NCI-H2081 (cell line): ENCODE results near the gene AVL9.

Source experiments
- DNase-seq, 2 experiments: peaks; one replicate each; lab custom pipeline; 2025; lab: John Stamatoyannopoulos, UW

Gene AVL9

GRCh38 chr7:32535162-32535702, 39.9 kb downstream of the AVL9 start:
- no peak for DNase-seq

DNA sequence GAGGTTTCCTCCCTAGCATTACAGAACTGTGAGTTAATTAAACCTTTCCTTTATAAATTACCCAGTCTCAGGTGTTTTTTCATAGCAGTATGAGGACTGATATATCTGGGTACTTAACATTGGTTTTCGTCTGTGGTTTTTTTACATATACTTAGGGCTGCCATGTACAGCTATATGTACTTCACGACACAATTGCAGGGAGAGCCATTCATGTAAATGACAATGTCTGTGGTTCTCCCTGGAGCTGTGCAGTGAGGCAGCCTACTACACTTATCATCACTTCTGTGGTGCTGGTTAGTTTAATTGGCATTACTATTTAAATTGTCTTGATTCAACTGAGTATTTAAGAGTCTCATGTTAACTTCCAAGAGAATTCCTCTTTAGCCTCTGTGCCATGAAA, 40.7 kb downstream of the AVL9 start:
- no peak for DNase-seq

DNA sequence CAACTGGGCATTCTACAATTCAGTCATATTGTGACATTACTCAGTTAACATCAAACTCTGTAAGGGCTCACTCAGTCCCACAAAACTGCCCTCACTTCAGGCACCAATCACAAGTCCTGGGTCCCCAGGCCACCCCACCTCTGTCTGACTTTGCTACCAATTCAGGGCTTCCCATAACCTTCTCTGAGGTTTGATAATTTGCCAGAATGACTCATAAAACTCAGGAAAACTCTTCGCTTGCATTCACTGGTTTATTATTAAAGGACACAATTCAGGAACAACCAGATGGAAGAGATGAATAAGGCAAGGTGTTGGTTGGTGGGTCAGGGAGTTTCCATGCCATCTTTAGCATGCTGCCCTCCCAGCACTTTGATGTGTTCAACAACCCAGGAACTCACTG, 41.3 kb downstream of the AVL9 start:
- no peak for DNase-seq

DNA sequence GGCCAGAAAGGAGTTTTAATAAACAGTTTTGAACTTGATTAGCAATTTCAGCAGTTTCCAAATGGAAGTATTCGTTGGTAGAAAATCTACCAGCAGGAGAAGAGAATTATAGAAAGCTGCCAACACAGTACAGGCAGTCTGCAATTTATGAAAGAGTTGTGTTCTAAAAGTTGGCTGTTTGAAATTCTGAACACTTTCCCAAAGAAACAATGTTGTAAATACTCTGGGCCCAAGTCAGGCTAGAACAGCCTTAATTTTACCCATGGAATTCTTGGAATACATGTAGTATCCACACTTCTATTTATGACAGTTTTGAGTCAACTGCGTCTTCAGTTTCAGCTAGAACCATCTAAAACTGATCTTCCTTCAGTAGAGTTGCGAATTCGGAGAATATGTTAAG, 42.5 kb downstream of the AVL9 start:
- DNase-seq, result no peak

DNA sequence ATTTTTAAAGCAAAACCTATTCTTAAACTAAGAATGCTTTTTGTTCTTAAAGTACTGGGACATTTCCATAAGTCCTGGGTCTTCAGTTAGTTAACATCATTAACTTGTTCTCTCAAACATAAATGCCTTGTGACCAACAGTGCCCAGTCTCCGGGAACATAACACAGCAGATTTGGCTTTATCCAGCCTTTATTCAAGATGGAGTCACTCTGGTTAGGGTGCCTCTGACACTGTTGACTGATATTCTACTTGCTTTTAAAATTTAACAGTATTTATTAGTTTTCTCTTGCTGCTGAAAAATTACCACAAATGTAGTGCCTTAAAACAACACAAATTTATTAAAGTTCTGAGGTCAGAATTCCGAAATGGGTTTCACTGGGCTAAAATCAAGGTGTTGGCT, 44.1 kb downstream of the AVL9 start:
- DNase-seq, result no peak

- DNase-seq, result no peak
Observed at GRCh38 chr7:32539919-32540531, 44.7 kb downstream of the AVL9 start.

- DNase-seq, result no peak
Observed at GRCh38 chr7:32542595-32542994, 47.3 kb downstream of the AVL9 start.

GRCh38 chr7:32559480-32559879, 64.2 kb downstream of the AVL9 start:
- no peak for DNase-seq

- no peak for DNase-seq
Observed at GRCh38 chr7:32560075-32560474, 64.8 kb downstream of the AVL9 start.

GRCh38 chr7:32561613-32562012, 66.3 kb downstream of the AVL9 start:
- DNase-seq, result no peak

GRCh38 chr7:32564542-32564941, 69.3 kb downstream of the AVL9 start:
- DNase-seq, result no peak

- DNase-seq, result no peak
Observed at GRCh38 chr7:32569388-32570289, 74.3 kb downstream of the AVL9 start.

GRCh38 chr7:32573110-32573687, 77.9 kb downstream of the AVL9 start:
- no peak for DNase-seq

DNA sequence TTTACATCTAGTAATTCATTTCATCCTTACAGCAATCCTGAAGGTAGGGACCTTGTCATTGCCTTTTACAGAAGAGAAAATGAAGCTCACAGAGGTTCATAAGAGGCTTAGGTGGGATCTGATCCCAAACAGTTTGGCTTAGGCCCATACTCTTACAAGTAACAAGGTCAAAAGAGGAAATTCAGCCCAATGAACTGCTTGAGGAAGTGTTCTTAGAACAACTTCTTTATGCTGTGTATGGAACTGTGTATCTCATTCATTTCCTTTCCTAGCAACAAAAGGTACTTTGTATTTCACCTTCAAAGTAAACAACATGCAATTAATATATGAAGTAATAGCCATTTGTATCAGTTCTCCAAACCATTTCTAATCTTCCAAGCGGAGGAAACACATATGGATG, 79.3 kb downstream of the AVL9 start:
- DNase-seq, result no peak

- no peak for DNase-seq
Observed at GRCh38 chr7:32577421-32577820, 82.1 kb downstream of the AVL9 start.

GRCh38 chr7:32579776-32580175, 84.5 kb downstream of the AVL9 start:
- DNase-seq, result no peak

GRCh38 chr7:32580646-32581045, 85.4 kb downstream of the AVL9 start:
- no peak for DNase-seq

DNA sequence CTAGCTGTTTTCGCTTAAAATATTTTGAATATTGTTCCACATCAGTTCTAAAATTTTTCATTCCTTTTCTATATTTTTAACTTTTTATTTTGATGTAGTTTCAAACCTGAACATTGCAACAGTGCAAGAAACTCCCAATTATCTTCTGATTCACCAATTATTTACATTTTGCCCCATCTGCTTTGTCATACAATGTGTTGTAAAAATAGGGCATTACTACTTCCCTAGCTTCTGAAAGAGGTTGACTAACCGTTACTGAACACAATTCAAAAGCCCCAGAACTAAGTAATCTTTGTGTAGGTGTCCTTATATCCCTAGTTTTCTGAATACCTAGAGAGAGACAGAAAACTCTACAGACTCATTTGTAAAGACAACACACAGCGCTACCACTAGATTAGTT, 86.7 kb downstream of the AVL9 start:
- no peak for DNase-seq

DNA sequence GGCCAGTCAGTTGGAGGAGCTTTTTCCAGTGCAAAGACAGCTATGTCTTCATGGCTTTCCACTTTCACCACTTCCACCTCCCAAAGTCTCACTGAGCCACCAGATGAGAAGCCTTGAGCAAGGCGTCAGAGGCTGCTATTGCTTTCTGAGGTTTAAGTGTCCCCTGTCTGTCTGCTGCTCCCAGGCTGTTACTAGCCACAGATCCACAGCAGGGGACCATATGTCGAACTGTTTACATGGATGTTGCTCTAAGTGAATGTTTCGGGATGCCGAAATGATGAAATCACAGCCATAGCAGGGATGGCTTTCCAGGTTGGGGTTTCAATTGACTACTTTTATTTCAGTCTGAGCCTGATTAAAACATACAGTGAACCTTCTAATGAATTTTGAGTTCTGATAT, 88.5 kb downstream of the AVL9 start:
- no peak for DNase-seq

- DNase-seq, result no peak
Observed at GRCh38 chr7:32586291-32587221, 91.3 kb downstream of the AVL9 start.

DNA sequence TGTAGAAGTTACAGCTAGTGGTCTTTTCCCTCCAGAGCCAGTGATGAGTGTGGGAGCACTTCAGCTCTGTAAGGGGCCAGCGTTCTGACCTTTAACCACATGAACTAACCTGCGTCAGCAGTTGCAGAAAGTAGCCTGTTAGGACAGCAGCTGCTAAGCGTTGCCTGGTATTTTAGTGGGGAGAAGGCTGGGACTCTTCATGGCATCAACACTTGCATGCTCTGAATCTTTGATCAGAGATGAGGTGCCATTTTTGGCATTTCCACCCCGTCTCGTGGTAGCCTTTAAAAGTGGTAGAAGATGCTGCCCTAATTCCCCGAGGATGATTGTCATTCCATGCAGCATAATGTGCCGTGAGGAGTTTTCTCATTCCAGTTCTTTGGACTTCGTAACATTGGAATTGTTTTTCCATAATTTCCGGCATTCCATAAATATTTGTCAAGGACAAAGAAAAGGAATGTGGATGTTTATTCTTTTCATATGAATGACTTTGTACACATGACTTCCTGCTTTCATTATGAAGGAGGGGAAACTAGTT, 92.2 kb downstream of the AVL9 start:
- no peak for DNase-seq

DNA sequence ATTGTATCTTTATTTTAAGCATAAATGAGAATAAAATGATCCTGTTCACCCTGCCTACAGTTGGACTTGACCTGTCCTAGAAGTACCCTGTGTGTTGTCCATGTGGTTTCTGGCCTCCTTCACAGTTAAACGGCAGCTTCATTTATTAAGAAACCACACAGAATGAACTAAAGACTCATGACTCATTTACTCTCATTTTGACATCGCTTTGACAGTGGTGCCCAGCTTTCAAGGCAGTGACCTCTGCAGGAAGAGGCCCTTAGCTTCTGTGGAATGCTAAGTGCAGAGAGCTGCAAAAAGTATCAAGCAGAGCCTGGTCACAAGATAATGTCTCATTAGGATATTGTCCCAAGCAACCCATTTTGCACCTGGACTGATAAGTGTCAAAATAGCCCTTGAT, 93.4 kb downstream of the AVL9 start:
- no peak for DNase-seq
